GM12878 (cell line): ENCODE data around the gene PLAC8. TPM values are rescaled to one million over a fixed set of nuclear protein-coding genes. Genes with fewer than 3 reads are reported as not detected.

Experiments used
- ATAC-seq: fragments of 200-7000 bp; cut with Tn5 transposase; 3 replicates; pipeline ENCODE4 v1.9.1; 2020; ENCODE audit warnings: mild to moderate bottlenecking, moderate library complexity
- BruUV-seq: library from RNA; stranded (reverse); fragments of 400-500 nt; replicated peaks from 2 replicates; lab custom pipeline; 2021; lab: Mats Ljungman, UMichigan
- CTCF ChIA-PET: fragments of 300-600 bp; sonication (Branson Sonifier 250); formaldehyde crosslinking; extraction: SDS; loops from one replicate; lab custom pipeline; 2021; ENCODE audit warnings: inconsistent platforms; lab: Yijun Ruan, JAX
- POLR2A ChIA-PET: fragments of 350-600 bp; formaldehyde crosslinking; extraction: SDS; loops from one replicate; lab custom pipeline; 2021; ENCODE audit warnings: inconsistent platforms; lab: Charles Lee
- RAD21 ChIA-PET: fragments of 300-600 bp; sonication (Branson Sonifier 250); formaldehyde crosslinking; loops from one replicate; lab custom pipeline; 2023; ENCODE audit warnings: antibody characterized with exemption; ENCODE audit not compliant: unreplicated experiment; lab: Charles Lee
- SMC1A ChIA-PET: fragments of 300-600 bp; sonication (Branson Sonifier 250); formaldehyde crosslinking; loops from one replicate; lab custom pipeline; 2023; ENCODE audit not compliant: unreplicated experiment, uncharacterized antibody; lab: Charles Lee
- DNase-seq: peaks from one replicate; pipeline ENCODE4 v3.0.0-alpha.2; 2011; ENCODE audit warnings: low read depth, low spot score
- FAIRE-seq: peaks from 3 replicates; lab custom pipeline; 2011; peaks lifted over from hg19 to GRCh38; lab: Jason Lieb, UNC
- H2AFZ ChIP-seq: 2 replicates; pipeline ENCODE4 v1.6.0; 2011; ENCODE audit warnings: low read depth, low read length, control low read depth; ENCODE audit not compliant: control insufficient read depth
- H3K27ac ChIP-seq: 2 replicates; pipeline ENCODE4 v1.5.1; 2011; ENCODE audit warnings: control low read depth; ENCODE audit not compliant: control insufficient read depth, insufficient read depth
- H3K27me3 ChIP-seq, 2 experiments: replicated peaks in 1 of 2; 2 replicates each; pipeline versions ENCODE4 v1.6.0 to v1.6.1; 2011; ENCODE audit warnings: low read length in 1 of 2; ENCODE audit not compliant: control insufficient read depth in 2 of 2, insufficient read depth in 2 of 2
- H3K36me3 ChIP-seq, 2 experiments: 2 replicates each; pipeline ENCODE4 v1.5.1; 2011; ENCODE audit warnings: low read length in 1 of 2; ENCODE audit not compliant: control insufficient read depth in 2 of 2, insufficient read depth in 2 of 2
- H3K4me1 ChIP-seq: 2 replicates; pipeline ENCODE4 v1.6.1; 2011; ENCODE audit warnings: mild to moderate bottlenecking, low read length, moderate library complexity, mixed read lengths; ENCODE audit not compliant: control insufficient read depth, insufficient read depth
- H3K4me2 ChIP-seq: 2 replicates; pipeline ENCODE4 v1.6.0; 2011; ENCODE audit warnings: control low read depth; ENCODE audit not compliant: control insufficient read depth, insufficient read depth
- H3K4me3 ChIP-seq: fragments of 200-600 bp; sonication (generic); 2 replicates; pipeline ENCODE4 v1.5.1; 2016
- H3K79me2 ChIP-seq: 2 replicates; pipeline ENCODE4 v1.6.0; 2011; ENCODE audit warnings: low read length; ENCODE audit not compliant: control insufficient read depth, insufficient read depth
- H3K9ac ChIP-seq: 2 replicates; pipeline ENCODE4 v1.8.0; 2011; ENCODE audit warnings: low read length, control low read depth, mixed read lengths; ENCODE audit not compliant: control insufficient read depth, insufficient read depth
- H3K9me3 ChIP-seq: replicated peaks from 3 replicates; pipeline ENCODE4 v1.5.1; 2011; ENCODE audit warnings: mild to moderate bottlenecking, low read length; ENCODE audit not compliant: control insufficient read depth, insufficient read depth
- H4K20me1 ChIP-seq: 2 replicates; pipeline ENCODE4 v1.6.0; 2011; ENCODE audit not compliant: control insufficient read depth, insufficient read depth
- EGR1 ChIP-seq, 2 experiments: IDR thresholded peaks; 1 replicate in 1 of 2; 2 replicates in 1 of 2; pipeline ENCODE4 v1.6.1; 2011 to 2012; ENCODE audit warnings: low read depth in 2 of 2, low read length in 2 of 2, borderline replicate concordance in 1 of 2, mild to moderate bottlenecking in 1 of 2, moderate library complexity in 1 of 2
- EZH2 ChIP-seq: IDR thresholded peaks from 2 replicates; pipeline ENCODE4 v1.6.1; 2012; ENCODE audit warnings: low read depth, mild to moderate bottlenecking, control low read depth, inconsistent platforms, low read length, borderline replicate concordance; ENCODE audit not compliant: control insufficient read depth
- FOS ChIP-seq: IDR thresholded peaks from 3 replicates; pipeline ENCODE4 v1.6.1; 2011; ENCODE audit warnings: borderline replicate concordance; ENCODE audit not compliant: insufficient read length; ENCODE audit errors: extremely low read depth
- MXI1 ChIP-seq: fragments of 150-350 bp; IDR thresholded peaks from 2 replicates; pipeline ENCODE4 v1.6.1; 2011; ENCODE audit warnings: low read depth, mild to moderate bottlenecking, inconsistent platforms, low read length, improper control_type of control experiment
- NFXL1 ChIP-seq: fragments of 450-650 bp; IDR thresholded peaks from 2 replicates; pipeline ENCODE4 v1.6.1; 2017; ENCODE audit warnings: antibody characterized with exemption, mild to moderate bottlenecking, borderline replicate concordance
- POLR2AphosphoS5 ChIP-seq: IDR thresholded peaks from 2 replicates; pipeline ENCODE4 v1.6.1; 2011; ENCODE audit warnings: mild to moderate bottlenecking, low read length, inconsistent platforms
- STAT1 ChIP-seq: fragments of 450-650 bp; conservative IDR thresholded peaks from 2 replicates; pipeline ENCODE4 v1.6.1; 2014; ENCODE audit warnings: antibody characterized with exemption, mild to moderate bottlenecking
- WGBS: methylation state at CpG from one replicate; pipeline ENCODE4 v1.1.6; 2016; ENCODE audit warnings: low lambda C conversion rate; ENCODE audit not compliant: insufficient replicate concordance, insufficient coverage; ENCODE audit errors: missing lambda C conversion rate; 5-methylcytosine and 5-hydroxymethylcytosine counted together
- in situ Hi-C: fragments of 300-500 bp; cut with MboI; formaldehyde crosslinking; loops from 9 replicates; pipeline ENCODE4 v1.14.3; 2018; ENCODE audit warnings: mixed read lengths
- intact Hi-C: fragments of 100-400 bp; cut with micrococcal nuclease; formaldehyde crosslinking; loops from one replicate; pipeline ENCODE4 v1.14.2; 2022; ENCODE audit not compliant: unreplicated experiment
- polyA plus RNA-seq, 11 experiments: library from polyadenylated mRNA; depleted of rRNA in 4 of 11; unstranded in 6 of 11; stranded (reverse) in 5 of 11; fragments of >200 nt; fragmentation: Nextera tagmentation in 4 of 11; fragmentation: Illumina TruSeq in 1 of 11; extraction: Ambion mirVana in 4 of 11; extraction: Trizol in 1 of 11; gene quantifications; 1 replicate in 1 of 11; 2 replicates in 10 of 11; pipeline versions ENCODE4 v1.2.1 to v1.2.3, GENCODE V29; 2011 to 2016; ENCODE audit warnings: inconsistent platforms in 2 of 11, missing spikeins in 2 of 11, low read depth in 1 of 11
- total RNA-seq, 4 experiments: library from RNA; depleted of rRNA in 3 of 4; stranded (reverse); fragments of >200 nt in 3 of 4; fragmentation: Illumina TruSeq in 1 of 4; extraction: Trizol in 1 of 4; gene quantifications; 2 replicates each; pipeline versions ENCODE4 v1.2.1 to v1.2.3, GENCODE V29; 2013 to 2021
- TF ChIP-seq, protein P1 (sequence below): IDR thresholded peaks from 2 replicates; pipeline ENCODE4 v1.6.1; 2011; ENCODE audit warnings: borderline replicate concordance, low read depth, mild to moderate bottlenecking, moderate library complexity, low read length; ENCODE audit not compliant: insufficient read depth, poor library complexity, severe bottlenecking

The PLAC8 gene
- total and polyA plus RNA-seq, 10 of the 15 experiments (the other 5 are each of a cell fraction or from before 2014, with no cell fraction given) = 214 to 841 (median 348) TPM

DNA sequence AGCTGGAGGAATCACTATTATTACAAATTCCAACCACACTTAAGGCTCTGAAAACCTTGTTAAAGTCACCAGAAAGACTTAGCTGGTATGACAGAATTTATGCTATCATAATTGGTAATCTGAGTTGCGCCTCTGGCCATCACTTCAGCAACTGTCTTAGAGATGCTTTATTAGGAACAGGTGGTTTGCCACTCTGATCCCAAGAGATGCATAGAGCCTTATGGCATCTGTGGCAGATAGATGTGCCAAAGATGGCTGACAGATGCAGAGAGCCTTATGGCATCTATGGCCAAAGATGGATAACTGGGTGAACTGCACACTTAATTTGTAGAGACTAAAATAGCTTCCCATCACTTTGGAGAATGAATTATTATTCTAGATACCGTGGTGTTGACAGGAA is 32.3 kb upstream of the PLAC8 start:
- ChIA-PET CTCF (interaction anchor here (0.7 to 2.7 kb wide), 6 partner anchors 23 to 113 kb away, joined by 3 to 6 read pairs (median 4); no protein-coding TSS in a partner anchor), RAD21 (interaction anchor here (0.9 kb wide), 1 partner anchor 31 kb away, joined by 3 read pairs; no protein-coding TSS in a partner anchor), SMC1A (interaction anchor here (1.0 to 3.3 kb wide), 11 partner anchors 11 to 105 kb away, joined by 3 to 14 read pairs (median 4); partner anchors contain the start of gene PLAC8), POLR2A (interaction anchor here (0.7 kb wide), 1 partner anchor 15 kb away, joined by 5 read pairs; no protein-coding TSS in a partner anchor)
- DNase-seq = no peak
- Histone ChIP-seq H3K79me2 (no peaks in the 10 kb centered on the region), H3K27me3 (no peaks in the 10 kb centered on the region), H3K36me3 (no peaks in the 10 kb centered on the region), H3K4me1 (no peaks in the 10 kb centered on the region), H3K4me3 (no peak overlapping the region), H2AFZ (no peak overlapping the region), H3K9me3 (peaks cover 4% of the 10 kb centered on the region; the same call in 2 of the 3 replicates), H4K20me1 (no peaks in the 10 kb centered on the region), H3K27ac (no peak overlapping the region), H3K4me2 (no peak overlapping the region), H3K9ac (no peak overlapping the region)
- BruUV-seq = no TSS peak
- FAIRE-seq = no peak
- in situ Hi-C loops = no loop called here
- intact Hi-C loops = no loop called here
- no peak for TF ChIP-seq EGR1 (IDR thresholded peaks at IDR 0.05; ENCODE audit: borderline replicate concordance in 1 of 2, low read depth in 2 of 2, low read length in 2 of 2)
- TF ChIP-seq, protein P1, sequence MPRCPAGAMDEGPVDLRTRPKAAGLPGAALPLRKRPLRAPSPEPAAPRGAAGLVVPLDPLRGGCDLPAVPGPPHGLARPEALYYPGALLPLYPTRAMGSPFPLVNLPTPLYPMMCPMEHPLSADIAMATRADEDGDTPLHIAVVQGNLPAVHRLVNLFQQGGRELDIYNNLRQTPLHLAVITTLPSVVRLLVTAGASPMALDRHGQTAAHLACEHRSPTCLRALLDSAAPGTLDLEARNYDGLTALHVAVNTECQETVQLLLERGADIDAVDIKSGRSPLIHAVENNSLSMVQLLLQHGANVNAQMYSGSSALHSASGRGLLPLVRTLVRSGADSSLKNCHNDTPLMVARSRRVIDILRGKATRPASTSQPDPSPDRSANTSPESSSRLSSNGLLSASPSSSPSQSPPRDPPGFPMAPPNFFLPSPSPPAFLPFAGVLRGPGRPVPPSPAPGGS = no peak
- no peak for TF ChIP-seq NFXL1
- no peak for TF ChIP-seq MXI1
- no peak for TF ChIP-seq POLR2AphosphoS5
- no peak for TF ChIP-seq STAT1
- TF ChIP-seq EZH2 = no peak
- TF ChIP-seq FOS = no peak
- WGBS = 65% methylated on average over 2 of the region's 2 CpGs
- ATAC-seq = no peak
